Adrenal gland (tissue), 12 donors: ENCODE data around the gene CYP26B1. TPM values are rescaled to one million over a fixed set of nuclear protein-coding genes. Genes with fewer than 3 reads are reported as not detected.
A peak's percentile ranks its signal among the peaks of the same experiment; 100 is the strongest.

ENCODE experiments used
- DNase-seq, 7 donors: peaks; one replicate each; pipeline ENCODE4 v3.0.0-alpha.2; 2019 to 2020
- H3K27ac ChIP-seq, 5 donors: fragments of 200-600 bp; sonication (generic) in 4 of 5; 1 replicate in 3 of 5; 2 replicates in 2 of 5; pipeline versions ENCODE4 v1.5.1 to v1.8.0; 2016 to 2020; ENCODE audit warnings: mild to moderate bottlenecking in 1 of 5
- H3K27me3 ChIP-seq: fragments of 200-600 bp; 2 replicates; pipeline ENCODE4 v1.8.0; 2021
- H3K36me3 ChIP-seq, 2 donors: fragments of 200-600 bp; replicated peaks in 1 of 2; 1 replicate in 1 of 2; 2 replicates in 1 of 2; pipeline versions ENCODE4 v1.5.1 to v1.8.0; 2018 to 2022
- H3K4me1 ChIP-seq, 2 donors: fragments of 200-600 bp; replicated peaks in 1 of 2; 1 replicate in 1 of 2; 2 replicates in 1 of 2; pipeline versions ENCODE4 v1.5.1 to v1.8.0; 2018 to 2021
- H3K4me3 ChIP-seq, 4 donors: fragments of 200-600 bp; sonication (generic) in 3 of 4; one replicate each; pipeline ENCODE4 v1.5.1; 2016 to 2018
- H3K9me3 ChIP-seq, 3 donors: fragments of 200-600 bp; sonication (generic) in 1 of 3; replicated peaks in 1 of 3; 1 replicate in 2 of 3; 2 replicates in 1 of 3; pipeline versions ENCODE4 v1.5.1 to v1.8.0; 2016 to 2021
- CTCF ChIP-seq, 6 experiments: fragments of 450-650 bp in 4 of 6; fragments of 200-600 bp in 2 of 6; sonication (generic) in 1 of 6; IDR thresholded peaks; 1 replicate in 5 of 6; 2 replicates in 1 of 6; pipeline versions ENCODE4 v1.5.1 to v1.8.0; 2016 to 2021; ENCODE audit warnings: antibody characterized with exemption in 6 of 6, mild to moderate bottlenecking in 2 of 6, moderate library complexity in 1 of 6
- POLR2A ChIP-seq, 2 donors: fragments of 450-650 bp; IDR thresholded peaks; one replicate each; pipeline ENCODE4 v1.6.1; 2017; ENCODE audit warnings: antibody characterized with exemption in 2 of 2, mild to moderate bottlenecking in 2 of 2, moderate library complexity in 1 of 2
- WGBS, 4 donors: extraction: QIAGEN DNeasy Blood & Tissue Kit in 2 of 4; methylation state at CpG; one replicate each; pipeline versions ENCODE4 v1.1.5 to v1.1.7; 2013 to 2017; 5-methylcytosine and 5-hydroxymethylcytosine counted together
- intact Hi-C, 2 donors: fragments of 100-400 bp; cut with DNase I; formaldehyde crosslinking; loops; one replicate each; pipeline versions ENCODE4 v1.14.1 to v1.15.0; 2022 to 2023
- polyA plus RNA-seq, 3 donors: library from polyadenylated mRNA; stranded (reverse); fragments of 200-250 nt in 2 of 3; fragments of 350-450 nt in 1 of 3; fragmentation: Illumina TruSeq in 1 of 3; extraction: RNeasy Lipid Tissue Mini Kit (QIAGEN cat#74804) in 1 of 3; gene quantifications; one replicate each; pipeline ENCODE4 v1.2.3, GENCODE V29; 2013 to 2014
- total RNA-seq, 9 donors: library from RNA; depleted of rRNA in 4 of 9; stranded (reverse); fragments of >200 nt in 4 of 9; fragments of 120-200 nt in 1 of 9; fragmentation: NEBNext Ultra II Directional in 1 of 9; extraction: Animal tissue kit (Norgen Biotek cat#: 25700) in 1 of 9; gene quantifications; one replicate each; pipeline versions ENCODE4 v1.1.0 to v1.2.4, GENCODE V29; 2013 to 2023
- donor health status: healthy with polysubstance abuse.
- donor health status: Bipolar disorder and iron deficiency.
- donor health status: DM: yes; HTN: yes; CAD: no.
- donor health status: DM: no; HTN: no; CAD: no.
- donor health status: DM: no; HTN: no; CAD: no.
- donor health status: DM: yes; HTN: yes; CAD: no.

The CYP26B1 gene
- total and polyA plus RNA-seq, 12 donors, result 0.53 to 30.3 (median 10.7) TPM

- H3K36me3 ChIP-seq, result no peaks in the 10 kb centered on the region
- no peaks in the 10 kb centered on the region for H3K9me3 ChIP-seq
- H3K4me1 ChIP-seq, result peaks cover 13% of the 10 kb centered on the region in 2 donors
- intact Hi-C loops, result loop anchor here in 1 of 2 donors (5.0 kb wide), 1 partner anchor 351 kb away; no protein-coding TSS in a partner anchor
- DNase-seq, result peak in 3 of 7 donors; percentile 12 to 35 (median 13)
- WGBS, 4 donors, result 78 to 85% (median 78%) methylated on average over 8 to 18 of the region's 18 CpGs
- no peak overlapping the region for H3K4me3 ChIP-seq
- H3K27me3 ChIP-seq, result peaks cover 12% of the 10 kb centered on the region
- no peak for TF ChIP-seq POLR2A (IDR thresholded peaks at IDR 0.05)
- no peak overlapping the region for H3K27ac ChIP-seq
These were observed 5.5 kb upstream of the CYP26B1 start for GRCh38 chr2:72153026-72153791.

- peak in 2 of 7 donors; percentile 15 to 20 for DNase-seq
- intact Hi-C loops, result loop anchor here (2.0 to 5.0 kb wide), 2 partner anchors 226 to 349 kb away; no protein-coding TSS in a partner anchor
- no peak overlapping the region for H3K27ac ChIP-seq
- WGBS, 4 donors, result 48 to 69% (median 65%) methylated on average over 1 to 2 of the region's 2 CpGs
- peaks cover 25 to 27% of the 10 kb centered on the region in 2 donors for H3K4me1 ChIP-seq
- H3K4me3 ChIP-seq, result no peak overlapping the region
- TF ChIP-seq POLR2A (IDR thresholded peaks at IDR 0.05) (no peak), CTCF (IDR thresholded peaks at IDR 0.05) (no peak)
- peaks cover 35% of the 10 kb centered on the region for H3K27me3 ChIP-seq
- no peaks in the 10 kb centered on the region for H3K36me3 ChIP-seq
- no peaks in the 10 kb centered on the region for H3K9me3 ChIP-seq
These were observed 3.2 kb upstream of the CYP26B1 start for GRCh38 chr2:72150861-72151356.

- Histone ChIP-seq H3K27me3 (peaks cover 36% of the 10 kb centered on the region), H3K9me3 (no peaks in the 10 kb centered on the region), H3K4me3 (peak overlapping the region in 1 of 4 donors; percentile 58), H3K27ac (no peak overlapping the region), H3K36me3 (no peaks in the 10 kb centered on the region), H3K4me1 (peaks cover 31 to 32% of the 10 kb centered on the region in 2 donors)
- DNase-seq, result peak; percentile 73 to 89 (median 84)
- peak; percentile 85 to 92 (median 89) for TF ChIP-seq CTCF (IDR thresholded peaks at IDR 0.05)
- TF ChIP-seq POLR2A (IDR thresholded peaks at IDR 0.05), result no peak
- 4 to 8% (median 5%) methylated on average over 18 to 28 of the region's 28 CpGs for WGBS, 4 donors
- intact Hi-C loops, result loop anchor here (2.0 to 5.0 kb wide), 2 partner anchors 226 to 348 kb away; no protein-coding TSS in a partner anchor
These were observed 2.6 kb upstream of the CYP26B1 start for GRCh38 chr2:72150157-72150860.

- DNase-seq, result peak in 3 of 7 donors; percentile 12 to 59 (median 24)
- Histone ChIP-seq H3K27ac (no peak overlapping the region), H3K4me1 (peaks cover 38% of the 10 kb centered on the region in 2 donors), H3K9me3 (no peaks in the 10 kb centered on the region), H3K36me3 (no peaks in the 10 kb centered on the region), H3K4me3 (peak overlapping the region in 1 of 4 donors; percentile 58), H3K27me3 (peaks cover 42% of the 10 kb centered on the region)
- intact Hi-C loops, result loop anchor here (2.0 to 10.0 kb wide), 4 partner anchors 225 to 602 kb away; no protein-coding TSS in a partner anchor
- WGBS, 4 donors, result 0 to 2% (median 1%) methylated on average over 20 to 45 of the region's 45 CpGs
- TF ChIP-seq CTCF (IDR thresholded peaks at IDR 0.05) (no peak), POLR2A (IDR thresholded peaks at IDR 0.05) (no peak)
These were observed 2.0 kb upstream of the CYP26B1 start for GRCh38 chr2:72149556-72150156.
